Measurements from ENCODE around the gene BCKDK.

GRCh38 chr16:31134091-31134571, 25.9 kb downstream of the BCKDK start:
- TF ChIP-seq, protein P1, sequence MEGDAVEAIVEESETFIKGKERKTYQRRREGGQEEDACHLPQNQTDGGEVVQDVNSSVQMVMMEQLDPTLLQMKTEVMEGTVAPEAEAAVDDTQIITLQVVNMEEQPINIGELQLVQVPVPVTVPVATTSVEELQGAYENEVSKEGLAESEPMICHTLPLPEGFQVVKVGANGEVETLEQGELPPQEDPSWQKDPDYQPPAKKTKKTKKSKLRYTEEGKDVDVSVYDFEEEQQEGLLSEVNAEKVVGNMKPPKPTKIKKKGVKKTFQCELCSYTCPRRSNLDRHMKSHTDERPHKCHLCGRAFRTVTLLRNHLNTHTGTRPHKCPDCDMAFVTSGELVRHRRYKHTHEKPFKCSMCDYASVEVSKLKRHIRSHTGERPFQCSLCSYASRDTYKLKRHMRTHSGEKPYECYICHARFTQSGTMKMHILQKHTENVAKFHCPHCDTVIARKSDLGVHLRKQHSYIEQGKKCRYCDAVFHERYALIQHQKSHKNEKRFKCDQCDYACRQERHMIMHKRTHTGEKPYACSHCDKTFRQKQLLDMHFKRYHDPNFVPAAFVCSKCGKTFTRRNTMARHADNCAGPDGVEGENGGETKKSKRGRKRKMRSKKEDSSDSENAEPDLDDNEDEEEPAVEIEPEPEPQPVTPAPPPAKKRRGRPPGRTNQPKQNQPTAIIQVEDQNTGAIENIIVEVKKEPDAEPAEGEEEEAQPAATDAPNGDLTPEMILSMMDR (IDR thresholded peaks at IDR 0.05; ENCODE audit: insufficient read depth, low read depth, low read length) = no peak
- no peak for TF ChIP-seq EZH2 (IDR thresholded peaks at IDR 0.05; ENCODE audit: insufficient read depth, low read length)

All from astrocyte (in vitro differentiated cells and primary cell).